Right hindlimb (tissue), 1 donor: ENCODE measurements around the gene EDDM3A.

Experiments
- DNase-seq: peaks from one replicate; pipeline ENCODE4 v3.0.0-alpha.2; 2018

EDDM3A gene

DNA sequence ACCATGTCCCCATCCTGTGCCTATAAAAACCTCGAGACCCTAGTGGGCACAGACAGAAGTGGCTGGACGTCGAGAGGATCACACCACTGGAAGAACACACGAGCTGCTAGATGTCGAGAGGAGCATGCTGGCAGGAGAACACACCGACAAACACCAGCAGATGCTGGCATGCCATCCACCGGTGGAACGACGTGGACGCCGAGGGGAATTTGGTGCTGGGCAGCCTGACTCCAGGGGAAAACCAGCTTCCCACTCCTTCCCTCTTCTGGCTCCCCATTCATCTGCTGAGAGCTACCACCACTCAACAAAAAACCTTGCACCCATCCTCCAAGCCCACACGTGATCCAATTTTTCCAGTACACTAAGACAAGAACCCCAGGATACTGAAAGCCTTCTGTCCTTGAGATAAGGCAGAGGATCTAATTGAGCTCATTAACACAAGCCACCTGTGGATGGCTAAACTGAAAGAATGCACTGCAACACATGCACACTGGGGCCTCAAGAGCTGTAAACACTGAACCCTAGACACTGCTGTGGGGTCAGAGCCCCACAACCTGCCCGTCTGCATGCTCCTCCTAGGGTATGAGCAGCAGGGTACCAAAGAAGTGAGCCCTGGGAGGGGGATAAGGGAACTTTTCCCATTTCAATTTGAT lies 44.9 kb downstream of the EDDM3A start:
- no peak for DNase-seq

DNA sequence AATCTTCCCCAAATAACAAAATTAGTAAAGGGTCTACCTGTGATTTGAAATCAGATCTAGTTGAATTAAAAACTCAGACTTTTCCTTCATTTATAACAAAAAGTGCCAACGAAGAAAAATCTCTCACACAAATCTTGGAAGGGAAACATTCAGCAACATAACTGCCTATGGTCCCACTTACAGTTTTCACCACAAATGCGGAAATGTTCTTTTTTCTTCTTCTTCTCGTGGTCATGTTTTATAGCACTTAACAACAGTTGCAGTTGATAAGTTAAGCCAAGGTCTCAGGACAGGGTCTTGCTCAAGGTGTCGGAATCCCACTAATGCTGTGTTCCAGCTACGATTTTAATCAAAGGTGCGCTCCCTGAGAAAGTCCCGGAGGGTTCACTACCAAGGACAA lies 45.5 kb downstream of the EDDM3A start:
- no peak for DNase-seq

DNA sequence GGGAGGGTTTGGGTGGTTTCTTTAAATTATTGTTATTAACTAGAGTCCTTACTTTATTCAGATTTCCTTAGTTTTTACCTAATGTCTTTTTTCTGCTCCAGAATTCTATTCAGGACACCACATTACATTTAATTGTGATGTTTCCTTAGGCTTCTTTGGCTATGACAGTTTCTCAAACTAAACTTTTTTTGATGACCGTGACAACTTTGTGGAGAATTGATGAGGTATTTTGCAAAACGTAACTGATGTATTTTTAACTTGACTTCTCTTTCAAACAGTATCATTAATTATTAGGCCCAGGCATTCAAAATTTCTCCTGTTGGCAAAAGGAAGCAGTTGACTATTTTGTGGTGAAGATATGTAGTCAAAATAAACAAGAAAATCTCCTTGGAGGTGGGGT lies 45.9 kb downstream of the EDDM3A start:
- DNase-seq, result no peak

DNA sequence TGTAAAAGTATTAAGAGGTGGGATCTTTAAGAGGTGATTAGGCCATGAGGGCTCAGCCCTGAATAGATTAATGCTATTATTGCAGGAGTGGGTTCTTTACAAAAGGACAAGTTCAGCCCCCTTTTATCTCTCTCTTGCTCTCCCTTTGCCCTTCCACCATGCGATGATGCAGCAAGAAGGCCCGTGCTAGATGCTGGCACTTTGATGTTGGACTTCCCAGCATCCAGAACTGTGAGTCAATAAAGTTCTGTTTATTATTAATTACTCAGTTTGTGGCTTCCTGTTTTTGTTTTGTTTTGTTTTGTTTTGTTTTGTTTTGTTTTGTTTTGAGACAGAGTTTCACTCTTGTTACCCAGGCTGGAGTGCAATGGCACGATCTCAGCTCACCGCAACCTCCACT lies 46.9 kb downstream of the EDDM3A start:
- no peak for DNase-seq

DNA sequence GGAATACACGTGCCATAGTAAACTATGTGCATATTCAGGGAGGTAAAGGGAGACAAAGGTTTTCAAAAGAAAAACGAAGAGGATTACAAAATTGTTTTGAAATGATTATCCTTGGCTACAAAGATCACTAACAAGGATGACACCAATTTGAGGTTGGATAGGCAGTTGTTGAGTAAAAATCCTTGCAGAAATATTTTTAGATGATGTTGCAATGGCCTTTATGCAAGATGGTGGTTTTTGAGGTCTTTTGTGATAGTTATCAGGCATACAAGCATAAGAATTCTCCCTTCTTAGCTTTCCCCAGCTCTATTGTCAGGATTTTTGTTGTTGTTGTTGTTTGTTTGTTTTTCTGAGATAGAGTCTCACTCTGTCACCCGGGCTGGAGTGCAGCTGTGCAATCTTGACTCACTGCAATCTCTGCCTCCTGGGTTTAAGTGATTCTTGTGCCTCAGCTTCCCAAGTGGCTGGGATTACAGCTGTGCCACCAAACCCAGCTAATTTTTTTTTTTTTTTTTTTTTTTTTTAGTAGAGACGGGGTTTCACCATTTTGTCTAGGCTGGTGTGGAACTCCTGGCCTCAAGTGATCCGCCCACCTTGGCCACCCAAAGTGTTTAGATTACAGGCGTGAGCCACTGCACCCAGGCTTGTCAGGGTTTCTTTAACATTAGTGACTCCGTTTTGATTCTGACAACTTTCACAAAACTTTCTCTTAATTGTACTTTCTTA lies 49.1 kb downstream of the EDDM3A start:
- DNase-seq, result no peak

DNA sequence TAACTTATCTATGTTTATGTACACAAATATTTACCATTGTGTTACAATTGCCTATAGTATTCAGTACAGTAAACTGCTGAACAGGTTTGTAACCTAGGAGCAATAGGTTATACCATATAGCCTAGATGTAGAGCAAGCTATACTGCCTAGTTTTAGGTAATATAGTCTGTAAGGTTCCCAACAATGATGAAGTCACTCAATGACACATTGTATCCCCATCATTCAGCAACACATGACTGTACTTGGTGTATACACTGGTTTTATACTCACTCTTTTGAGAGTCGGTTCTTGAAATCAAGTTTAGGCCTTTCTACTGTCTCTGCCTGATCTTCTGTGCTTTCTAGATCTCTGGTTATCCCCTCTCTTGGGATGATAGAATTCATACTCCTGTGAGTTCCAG lies 51.5 kb downstream of the EDDM3A start:
- DNase-seq, result no peak
